ENCODE data around the gene PCBP3. TPM values are rescaled to one million over a fixed set of nuclear protein-coding genes. Genes with fewer than 3 reads are reported as not detected.
"Not testable (repeated sequence)": the region's sequence is repeated elsewhere in the genome, so short reads cannot be mapped to it uniquely, and the experiment has no call there.

Gene PCBP3
- total RNA-seq, 1 donor from 2014 or later = not detected

GRCh38 chr21:45636459-45636858, 7.1 kb upstream of the PCBP3 start:
- no peak for DNase-seq

- no peak for DNase-seq
Observed at GRCh38 chr21:45636951-45637646, 6.4 kb upstream of the PCBP3 start.

- no peak for DNase-seq
Observed at GRCh38 chr21:45637883-45638282, 5.6 kb upstream of the PCBP3 start.

GRCh38 chr21:45638707-45639106, 4.8 kb upstream of the PCBP3 start:
- no peak for DNase-seq

- DNase-seq = no peak
Observed at GRCh38 chr21:45639206-45640000, 4.1 kb upstream of the PCBP3 start.

GRCh38 chr21:45640001-45640887, 3.3 kb upstream of the PCBP3 start:
- no peak for DNase-seq

- DNase-seq = peak; percentile 32
Observed at GRCh38 chr21:45640888-45641479, 2.5 kb upstream of the PCBP3 start.

GRCh38 chr21:45641480-45642035, 2.0 kb upstream of the PCBP3 start:
- DNase-seq = no peak

GRCh38 chr21:45642122-45642813, 1.3 kb upstream of the PCBP3 start:
- no peak for DNase-seq

- DNase-seq = no peak
Observed at GRCh38 chr21:45644041-45644906, 749 bp downstream of the PCBP3 start.

GRCh38 chr21:45651921-45652320, 8.4 kb downstream of the PCBP3 start:
- no peak for DNase-seq

- DNase-seq = no peak
Observed at GRCh38 chr21:45655124-45655523, 11.6 kb downstream of the PCBP3 start.

- DNase-seq = not testable (repeated sequence)
Observed at GRCh38 chr21:45656114-45656513, 12.6 kb downstream of the PCBP3 start.

GRCh38 chr21:45661913-45662622, 18.5 kb downstream of the PCBP3 start:
- DNase-seq = not testable (repeated sequence)

GRCh38 chr21:45662623-45663245, 19.2 kb downstream of the PCBP3 start:
- DNase-seq = not testable (repeated sequence)

- no peak for DNase-seq
Observed at GRCh38 chr21:45669382-45669781, 25.9 kb downstream of the PCBP3 start.

- DNase-seq = no peak
Observed at GRCh38 chr21:45670731-45671130, 27.2 kb downstream of the PCBP3 start.

- DNase-seq = not testable (repeated sequence)
Observed at GRCh38 chr21:45678790-45679189, 35.3 kb downstream of the PCBP3 start.

GRCh38 chr21:45680215-45680614, 36.7 kb downstream of the PCBP3 start:
- no peak for DNase-seq
